DND-41 (cell line): ENCODE results near the gene TMEM59L.

Experiments used
- ATAC-seq: fragments of 200-7000 bp; cut with Tn5 transposase; 3 replicates; pipeline ENCODE4 v1.9.1; 2021; ENCODE audit warnings: low read depth; ENCODE audit not compliant: insufficient read depth
- DNase-seq: peaks from one replicate; pipeline ENCODE4 v3.0.0-alpha.2; 2020
- H2AFZ ChIP-seq: 2 replicates; pipeline ENCODE4 v1.6.0; 2012; ENCODE audit warnings: low read depth, low read length
- H3K27ac ChIP-seq: 2 replicates; pipeline ENCODE4 v1.5.1; 2012; ENCODE audit warnings: low read length, inconsistent platforms
- H3K27me3 ChIP-seq: fragments of 200-600 bp; sonication (generic); 2 replicates; pipeline ENCODE4 v1.6.0; 2012; ENCODE audit warnings: low read length, mild to moderate bottlenecking, inconsistent platforms; ENCODE audit not compliant: insufficient read depth, poor library complexity
- H3K36me3 ChIP-seq: 2 replicates; pipeline ENCODE4 v1.5.1; 2012; ENCODE audit warnings: low read length, inconsistent platforms; ENCODE audit not compliant: insufficient read depth
- H3K4me1 ChIP-seq: 2 replicates; pipeline ENCODE4 v1.5.1; 2012; ENCODE audit warnings: mild to moderate bottlenecking, low read length; ENCODE audit not compliant: insufficient read depth
- H3K4me2 ChIP-seq: 2 replicates; pipeline ENCODE4 v1.6.0; 2012; ENCODE audit warnings: mild to moderate bottlenecking, moderate library complexity, low read length, inconsistent platforms; ENCODE audit not compliant: insufficient read depth
- H3K4me3 ChIP-seq, 2 experiments: fragments of 200-600 bp in 1 of 2; shearing (Covaris generic) in 1 of 2; 2 replicates each; pipeline ENCODE4 v1.5.1; 2012 to 2016; ENCODE audit warnings: inconsistent platforms in 2 of 2, low read length in 2 of 2, mild to moderate bottlenecking in 2 of 2, low read depth in 1 of 2, moderate library complexity in 1 of 2
- H3K79me2 ChIP-seq: 2 replicates; pipeline ENCODE4 v1.6.0; 2012; ENCODE audit warnings: low read length, inconsistent platforms; ENCODE audit not compliant: insufficient read depth
- H3K9ac ChIP-seq: 2 replicates; pipeline ENCODE4 v1.6.0; 2012; ENCODE audit warnings: low read depth, mild to moderate bottlenecking, inconsistent platforms, low read length, moderate library complexity
- H3K9me3 ChIP-seq: 2 replicates; pipeline ENCODE4 v1.5.1; 2012; ENCODE audit warnings: low read length, moderate library complexity, mild to moderate bottlenecking, inconsistent platforms; ENCODE audit not compliant: insufficient read depth, severe bottlenecking
- H4K20me1 ChIP-seq: 2 replicates; pipeline ENCODE4 v1.6.0; 2012; ENCODE audit warnings: low read length; ENCODE audit not compliant: insufficient read depth
- CTCF ChIP-seq: IDR thresholded peaks from 2 replicates; pipeline ENCODE4 v1.5.1; 2012; ENCODE audit warnings: borderline replicate concordance, low read length, moderate library complexity, mild to moderate bottlenecking; ENCODE audit not compliant: poor library complexity, severe bottlenecking; ENCODE audit errors: extremely low read depth
- EZH2 ChIP-seq: IDR thresholded peaks from 3 replicates; pipeline ENCODE4 v1.6.1; 2012; ENCODE audit warnings: borderline replicate concordance, low read depth, mild to moderate bottlenecking, moderate library complexity, low read length, inconsistent platforms; ENCODE audit not compliant: severe bottlenecking

The TMEM59L gene

GRCh38 chr19:18658366-18658855 lies 45.7 kb downstream of the TMEM59L start:
- H3K4me2 ChIP-seq: no peak overlapping the region
- H4K20me1 ChIP-seq: peaks cover 88% of the 10 kb centered on the region
- no peak overlapping the region for H3K27ac ChIP-seq
- TF ChIP-seq CTCF (no peak), EZH2 (no peak)
- peaks cover 10% of the 10 kb centered on the region for H3K36me3 ChIP-seq
- H3K4me1 ChIP-seq: no peaks in the 10 kb centered on the region
- DNase-seq (no peak), ATAC-seq (no peak)
- H3K27me3 ChIP-seq: no peaks in the 10 kb centered on the region
- H3K79me2 ChIP-seq: peaks cover 76% of the 10 kb centered on the region
- H2AFZ ChIP-seq: no peak overlapping the region
- no peak overlapping the region for H3K4me3 ChIP-seq
- H3K9me3 ChIP-seq: no peaks in the 10 kb centered on the region
- H3K9ac ChIP-seq: no peak overlapping the region

- Histone ChIP-seq H3K9me3 (no peaks in the 10 kb centered on the region), H2AFZ (no peak overlapping the region), H4K20me1 (peaks cover 85% of the 10 kb centered on the region), H3K27me3 (no peaks in the 10 kb centered on the region), H3K4me2 (no peak overlapping the region), H3K79me2 (peaks cover 78% of the 10 kb centered on the region), H3K4me3 (no peak overlapping the region), H3K36me3 (peaks cover 12% of the 10 kb centered on the region), H3K9ac (no peak overlapping the region), H3K27ac (no peak overlapping the region), H3K4me1 (no peaks in the 10 kb centered on the region)
- DNase-seq: no peak
- TF ChIP-seq CTCF (no peak), EZH2 (no peak)
- no peak for ATAC-seq
Observed at GRCh38 chr19:18659281-18660050, 46.8 kb downstream of the TMEM59L start.

DNA sequence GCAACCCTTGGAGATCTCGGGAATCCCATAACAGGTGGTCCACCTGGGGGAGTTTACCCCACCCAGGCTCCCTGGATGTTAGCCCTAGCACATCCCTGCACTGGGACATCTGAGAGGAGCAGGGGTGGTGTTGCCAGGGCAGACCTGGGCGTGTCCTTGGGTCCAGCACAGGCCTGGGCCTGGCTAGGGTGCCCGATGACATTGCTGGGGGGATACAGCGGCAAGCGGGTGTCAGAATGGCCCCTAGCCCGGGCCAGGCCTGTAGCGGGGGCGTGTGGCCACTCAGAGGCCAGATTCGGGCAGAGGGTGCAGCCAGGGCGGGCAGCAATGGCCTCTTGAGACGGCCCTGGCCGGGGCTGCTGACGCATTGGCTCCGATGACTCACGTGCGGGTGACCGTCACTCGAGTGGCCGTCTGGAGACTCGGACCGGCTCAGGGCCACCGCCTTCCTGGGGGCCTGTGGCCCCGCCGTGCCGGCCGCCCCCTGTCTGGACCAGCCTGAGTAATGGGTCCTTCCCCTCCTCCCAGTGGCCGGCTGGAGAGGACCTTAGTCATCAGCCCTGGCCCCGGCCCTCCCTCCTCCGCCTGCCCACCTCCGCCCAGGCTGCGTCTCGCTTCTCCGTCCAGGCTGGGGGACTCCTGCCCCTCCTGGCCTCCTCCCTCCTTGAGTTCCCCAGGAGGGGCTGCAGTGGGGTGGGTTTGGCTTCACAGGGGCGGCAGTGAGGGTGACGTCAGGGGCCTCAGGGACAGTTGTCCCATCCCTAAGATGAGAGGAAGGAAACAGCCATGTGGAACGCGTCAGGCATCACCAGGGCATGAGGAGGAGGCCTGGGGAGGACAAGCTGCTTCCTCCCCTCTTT lies 47.6 kb downstream of the TMEM59L start:
- DNase-seq: no peak
- no peak overlapping the region for H3K27ac ChIP-seq
- H3K36me3 ChIP-seq: peaks cover 11% of the 10 kb centered on the region
- H3K27me3 ChIP-seq: no peaks in the 10 kb centered on the region
- H3K79me2 ChIP-seq: peaks cover 70% of the 10 kb centered on the region
- no peak overlapping the region for H3K4me3 ChIP-seq
- no peak overlapping the region for H2AFZ ChIP-seq
- H3K4me1 ChIP-seq: no peaks in the 10 kb centered on the region
- no peak for ATAC-seq
- no peak for TF ChIP-seq CTCF
- TF ChIP-seq EZH2: no peak
- peaks cover 77% of the 10 kb centered on the region for H4K20me1 ChIP-seq
- no peaks in the 10 kb centered on the region for H3K9me3 ChIP-seq
- H3K4me2 ChIP-seq: no peak overlapping the region
- no peak overlapping the region for H3K9ac ChIP-seq
